ENCODE measurements around the gene SCRN1. TPM values are rescaled to one million over a fixed set of nuclear protein-coding genes. Genes with fewer than 3 reads are reported as not detected.

The SCRN1 gene, protein sequence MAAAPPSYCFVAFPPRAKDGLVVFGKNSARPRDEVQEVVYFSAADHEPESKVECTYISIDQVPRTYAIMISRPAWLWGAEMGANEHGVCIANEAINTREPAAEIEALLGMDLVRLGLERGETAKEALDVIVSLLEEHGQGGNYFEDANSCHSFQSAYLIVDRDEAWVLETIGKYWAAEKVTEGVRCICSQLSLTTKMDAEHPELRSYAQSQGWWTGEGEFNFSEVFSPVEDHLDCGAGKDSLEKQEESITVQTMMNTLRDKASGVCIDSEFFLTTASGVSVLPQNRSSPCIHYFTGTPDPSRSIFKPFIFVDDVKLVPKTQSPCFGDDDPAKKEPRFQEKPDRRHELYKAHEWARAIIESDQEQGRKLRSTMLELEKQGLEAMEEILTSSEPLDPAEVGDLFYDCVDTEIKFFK
- total RNA-seq (2022; extraction: Qiagen RNA extraction; ENCODE audit: low read depth): 50.8 to 69.9 TPM (median 61.0 TPM) in 5 replicates

DNA sequence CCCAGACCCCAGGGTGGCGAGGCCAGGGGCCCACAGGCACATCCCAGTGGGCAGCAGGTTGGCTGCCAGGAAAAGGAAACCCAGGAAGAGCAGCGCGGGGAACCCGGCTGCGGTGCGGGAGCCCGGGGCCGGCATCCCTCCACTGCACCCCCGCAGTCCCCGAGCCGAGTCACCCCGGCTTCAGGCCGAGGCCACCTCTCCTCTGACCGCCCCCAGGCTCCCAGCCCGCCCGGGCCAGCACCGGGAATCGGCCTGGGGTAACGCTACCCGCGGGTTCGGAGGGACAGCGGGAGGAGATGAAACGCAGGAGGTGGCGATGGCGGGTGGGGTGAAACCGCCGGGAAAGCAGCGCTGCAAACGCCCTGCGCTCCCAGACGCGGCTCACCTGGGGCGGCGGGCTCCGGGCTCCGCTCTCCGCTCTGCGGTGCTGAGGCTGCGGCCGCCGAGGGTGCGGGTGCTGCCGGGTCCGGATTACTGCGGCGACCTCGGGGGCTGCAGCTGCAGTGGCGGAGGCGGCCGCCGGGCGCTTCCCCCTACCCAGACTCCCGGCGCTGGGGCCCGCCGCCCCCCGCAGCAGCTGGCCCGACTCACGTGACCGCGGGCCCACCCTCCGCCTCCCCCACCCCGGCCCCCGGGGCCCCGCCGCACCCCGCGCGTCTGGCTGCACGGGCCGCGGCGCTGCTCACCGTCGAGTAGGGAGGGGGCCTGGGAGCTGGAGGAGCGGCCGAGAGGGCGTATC lies at the start of gene SCRN1:
Gene SCRN1 (minus strand): TSS at position 545 of the 739 bp plus-strand sequence. CDS start 20,734 bp downstream, outside the sequence.

DNA sequence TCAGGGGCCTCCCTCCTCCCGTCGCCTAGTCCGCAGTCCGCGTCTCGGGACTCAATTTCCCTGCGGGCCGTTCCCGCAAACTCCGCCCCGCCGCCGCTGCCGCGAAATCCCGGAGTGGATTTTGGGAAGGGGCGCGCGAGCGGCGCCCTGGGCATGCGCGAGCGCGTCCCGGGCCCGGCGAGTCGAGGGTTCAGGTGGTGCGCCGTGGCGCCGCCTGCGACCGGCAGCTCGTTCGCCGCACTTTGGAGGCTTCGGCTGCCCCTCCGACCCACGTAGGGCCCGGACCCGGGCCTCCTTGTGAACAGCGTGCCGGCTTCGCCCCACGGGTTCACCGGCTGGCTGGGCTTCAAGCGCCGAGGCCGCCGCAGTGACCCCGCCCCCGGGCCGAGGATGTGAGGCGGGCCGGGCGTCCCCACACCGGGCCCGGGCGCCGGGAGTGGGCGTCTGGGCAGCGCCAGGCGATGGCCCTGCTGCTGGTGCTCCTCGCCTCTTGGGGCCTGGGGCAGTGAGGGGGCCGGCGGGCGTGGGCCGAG lies 38.7 kb upstream of the SCRN1 start, which contains the start of gene PLEKHA8:
Gene PLEKHA8 (plus strand): TSS at position 197 of the 533 bp plus-strand sequence. CDS start 351 bp downstream, outside the sequence.

DNA sequence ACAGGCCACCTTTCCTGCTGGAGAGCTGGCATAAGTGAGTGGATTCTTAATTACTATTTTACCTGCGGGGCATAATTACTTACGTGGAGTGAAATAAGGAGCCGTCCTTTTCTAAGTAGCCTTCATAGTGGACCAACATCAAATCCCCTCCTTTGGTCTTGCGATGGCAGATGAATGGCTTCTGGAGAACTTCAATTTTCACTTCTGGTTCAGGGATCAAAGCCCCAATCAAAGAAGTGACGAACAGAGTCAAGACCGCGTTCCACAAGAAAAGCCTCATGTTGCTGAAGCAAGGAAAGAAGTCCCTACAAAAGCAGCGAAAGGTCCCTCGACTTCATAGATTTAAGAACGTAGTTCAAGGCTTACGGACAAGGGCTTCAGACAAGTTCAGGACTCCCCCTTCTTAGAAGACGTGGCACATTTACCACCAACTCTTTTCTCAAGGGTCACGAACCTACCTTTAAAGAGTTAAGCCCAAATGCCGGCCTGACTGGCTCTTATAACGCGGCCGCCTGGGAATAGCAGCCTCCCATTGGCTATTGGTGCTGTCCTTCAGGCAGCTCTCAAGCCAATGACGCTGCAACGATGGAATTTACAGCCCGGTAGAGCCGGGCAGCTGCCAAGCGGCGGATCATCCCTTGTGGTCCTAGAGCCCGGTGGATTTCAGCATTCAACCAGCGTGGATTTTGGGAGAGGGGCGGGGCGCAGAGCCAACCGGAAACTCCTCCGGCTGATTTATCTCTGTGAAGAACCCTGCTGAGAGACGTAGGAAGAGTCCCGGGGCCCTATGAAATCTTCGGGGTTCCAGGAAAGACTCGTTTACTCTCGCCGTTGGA lies 36.8 kb upstream of the SCRN1 start, which contains the start of gene FKBP14:
Gene FKBP14 (minus strand): TSS at position 474 of the 836 bp plus-strand sequence. CDS start 194 bp downstream, at position 280.

Other genes starting within 250 kb of the SCRN1 start
- gene WIPF3, start 183.3 kb downstream of the SCRN1 start, total RNA-seq (2022; extraction: Qiagen RNA extraction; ENCODE audit: low read depth): 0.45 to 0.69 TPM (median 0.58 TPM) in 5 replicates
- gene FKBP14, start 36.9 kb upstream of the SCRN1 start, total RNA-seq (2022; extraction: Qiagen RNA extraction; ENCODE audit: low read depth): 7.1 to 11.4 TPM (median 10.0 TPM) in 5 replicates
- 6.3 to 6.6 TPM (median 6.4 TPM) in 5 replicates for gene PLEKHA8, start 38.6 kb upstream of the SCRN1 start, total RNA-seq (2022; extraction: Qiagen RNA extraction; ENCODE audit: low read depth)
- 3.6 to 5.4 TPM (median 4.6 TPM) in 5 replicates for gene MTURN, start 145.2 kb upstream of the SCRN1 start, total RNA-seq (2022; extraction: Qiagen RNA extraction; ENCODE audit: low read depth)

Data from A549 treated with CpdA at 1 μM for 4 hours (cell line).